Ovary (tissue), 9 donors: Measurements from ENCODE around the gene CLEC17A. TPM values are rescaled to one million over a fixed set of nuclear protein-coding genes. Genes with fewer than 3 reads are reported as not detected.
A peak's percentile ranks its signal among the peaks of the same experiment; 100 is the strongest.

Source experiments
- DNase-seq, 5 donors: peaks; one replicate each; pipeline ENCODE4 v3.0.0-alpha.2; 2019 to 2020
- H3K27ac ChIP-seq, 2 donors: fragments of 200-600 bp; one replicate each; pipeline versions ENCODE4 v1.5.1 to v1.8.0; 2019 to 2022
- H3K27me3 ChIP-seq: fragments of 200-600 bp; one replicate; pipeline ENCODE4 v1.8.0; 2022
- H3K36me3 ChIP-seq: fragments of 200-600 bp; sonication (generic); one replicate; pipeline ENCODE4 v1.5.1; 2019
- H3K4me1 ChIP-seq: one replicate; pipeline ENCODE4 v1.8.1; 2013; ENCODE audit warnings: mild to moderate bottlenecking, moderate library complexity; ENCODE audit not compliant: insufficient read depth
- H3K4me3 ChIP-seq: fragments of 200-600 bp; sonication (generic); one replicate; pipeline ENCODE4 v1.5.1; 2017
- H3K9me3 ChIP-seq, 2 donors: fragments of 200-600 bp in 1 of 2; sonication (generic) in 1 of 2; one replicate each; pipeline versions ENCODE4 v1.5.1 to v1.8.1; 2013 to 2019; ENCODE audit warnings: mild to moderate bottlenecking in 1 of 2, moderate library complexity in 1 of 2
- EP300 ChIP-seq: sonication (generic); formaldehyde crosslinking; IDR thresholded peaks from one replicate; pipeline ENCODE4 v1.6.1; 2017; ENCODE audit warnings: antibody characterized with exemption
- POLR2A ChIP-seq: fragments of 450-650 bp; IDR thresholded peaks from one replicate; pipeline ENCODE4 v1.6.1; 2017; ENCODE audit warnings: antibody characterized with exemption, mild to moderate bottlenecking, moderate library complexity
- WGBS, 3 donors: extraction: QIAGEN DNeasy Blood & Tissue Kit in 1 of 3; methylation state at CpG; one replicate each; pipeline versions ENCODE4 v1.1.5 to v1.1.7; 2013 to 2017; 5-methylcytosine and 5-hydroxymethylcytosine counted together
- intact Hi-C, 4 donors: fragments of 100-400 bp; cut with DNase I; formaldehyde crosslinking; loops; one replicate each; pipeline versions ENCODE4 v1.11.0 to v1.15.1; 2022 to 2023
- polyA plus RNA-seq, 2 donors: library from polyadenylated mRNA; stranded (reverse); fragments of 200-250 nt in 1 of 2; fragments of 350-450 nt in 1 of 2; fragmentation: Illumina TruSeq in 1 of 2; extraction: RNeasy Lipid Tissue Mini Kit (QIAGEN cat#74804) in 1 of 2; gene quantifications; one replicate each; pipeline ENCODE4 v1.2.3, GENCODE V29; 2013 to 2014
- total RNA-seq, 7 donors: library from RNA; depleted of rRNA in 2 of 7; stranded (reverse); fragments of >200 nt in 2 of 7; fragmentation: NEBNext Ultra II Directional in 3 of 7; extraction: Animal tissue kit (Norgen Biotek cat#: 25700) in 3 of 7; gene quantifications; one replicate each; pipeline versions ENCODE4 v1.1.0 to v1.2.4, GENCODE V29; 2016 to 2023
- TF ChIP-seq, protein P1 (sequence below), 3 donors: fragments of 450-650 bp in 2 of 3; fragments of 200-600 bp in 1 of 3; IDR thresholded peaks; one replicate each; pipeline versions ENCODE4 v1.5.1 to v1.8.0; 2016 to 2022; ENCODE audit warnings: antibody characterized with exemption in 3 of 3, mild to moderate bottlenecking in 1 of 3
- donor health status: DM: no; HTN: no; CAD: no; lungs with moderate emphysema.
- donor health status: DM: no; HTN: no; CAD: no.
- donor health status: Bipolar disorder and iron deficiency.
- donor health status: DM: yes; HTN: yes; CAD: no.
- donor health status: DM: no; HTN: no; CAD: no.
- donor health status: DM: yes; HTN: yes; CAD: no.

Gene CLEC17A
- total and polyA plus RNA-seq, 9 donors = 0.12 to 0.20 (median 0.20) TPM; not detected in 6

DNA sequence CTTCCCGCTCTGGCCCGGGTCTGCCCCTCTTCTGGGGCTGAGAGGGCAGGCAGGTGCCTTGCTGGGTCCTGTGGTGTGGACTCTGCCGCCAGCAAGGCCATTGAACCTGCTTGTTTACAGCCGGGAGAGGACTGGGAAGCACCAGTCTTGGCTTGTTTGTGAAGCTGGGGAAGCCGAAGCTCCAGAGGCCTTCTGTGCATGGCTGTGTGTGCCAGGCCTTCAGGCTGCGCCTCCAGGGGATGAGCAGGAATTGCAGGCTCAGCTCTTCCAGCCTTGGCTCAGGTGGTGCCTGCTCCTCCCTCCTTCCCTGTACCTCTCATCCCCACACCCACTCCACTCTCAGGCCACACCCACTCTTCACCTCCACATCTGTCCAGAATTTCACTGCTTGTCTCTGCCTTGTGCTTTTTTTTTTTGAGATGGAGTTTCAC is 28.5 kb upstream of the CLEC17A start:
- no peak overlapping the region for H3K4me3 ChIP-seq
- no peak overlapping the region for H3K27ac ChIP-seq
- no peaks in the 10 kb centered on the region for H3K9me3 ChIP-seq
- TF ChIP-seq, protein P1, sequence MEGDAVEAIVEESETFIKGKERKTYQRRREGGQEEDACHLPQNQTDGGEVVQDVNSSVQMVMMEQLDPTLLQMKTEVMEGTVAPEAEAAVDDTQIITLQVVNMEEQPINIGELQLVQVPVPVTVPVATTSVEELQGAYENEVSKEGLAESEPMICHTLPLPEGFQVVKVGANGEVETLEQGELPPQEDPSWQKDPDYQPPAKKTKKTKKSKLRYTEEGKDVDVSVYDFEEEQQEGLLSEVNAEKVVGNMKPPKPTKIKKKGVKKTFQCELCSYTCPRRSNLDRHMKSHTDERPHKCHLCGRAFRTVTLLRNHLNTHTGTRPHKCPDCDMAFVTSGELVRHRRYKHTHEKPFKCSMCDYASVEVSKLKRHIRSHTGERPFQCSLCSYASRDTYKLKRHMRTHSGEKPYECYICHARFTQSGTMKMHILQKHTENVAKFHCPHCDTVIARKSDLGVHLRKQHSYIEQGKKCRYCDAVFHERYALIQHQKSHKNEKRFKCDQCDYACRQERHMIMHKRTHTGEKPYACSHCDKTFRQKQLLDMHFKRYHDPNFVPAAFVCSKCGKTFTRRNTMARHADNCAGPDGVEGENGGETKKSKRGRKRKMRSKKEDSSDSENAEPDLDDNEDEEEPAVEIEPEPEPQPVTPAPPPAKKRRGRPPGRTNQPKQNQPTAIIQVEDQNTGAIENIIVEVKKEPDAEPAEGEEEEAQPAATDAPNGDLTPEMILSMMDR (IDR thresholded peaks at IDR 0.05) = no peak
- TF ChIP-seq EP300 (no peak), POLR2A (no peak)
- H3K27me3 ChIP-seq = no peaks in the 10 kb centered on the region
- no peak for DNase-seq
- 52 to 89% (median 60%) methylated on average over 4 to 6 of the region's 6 CpGs for WGBS, 3 donors
- intact Hi-C loops = no loop called here
- no peaks in the 10 kb centered on the region for H3K36me3 ChIP-seq
- peaks cover 9% of the 10 kb centered on the region for H3K4me1 ChIP-seq

DNA sequence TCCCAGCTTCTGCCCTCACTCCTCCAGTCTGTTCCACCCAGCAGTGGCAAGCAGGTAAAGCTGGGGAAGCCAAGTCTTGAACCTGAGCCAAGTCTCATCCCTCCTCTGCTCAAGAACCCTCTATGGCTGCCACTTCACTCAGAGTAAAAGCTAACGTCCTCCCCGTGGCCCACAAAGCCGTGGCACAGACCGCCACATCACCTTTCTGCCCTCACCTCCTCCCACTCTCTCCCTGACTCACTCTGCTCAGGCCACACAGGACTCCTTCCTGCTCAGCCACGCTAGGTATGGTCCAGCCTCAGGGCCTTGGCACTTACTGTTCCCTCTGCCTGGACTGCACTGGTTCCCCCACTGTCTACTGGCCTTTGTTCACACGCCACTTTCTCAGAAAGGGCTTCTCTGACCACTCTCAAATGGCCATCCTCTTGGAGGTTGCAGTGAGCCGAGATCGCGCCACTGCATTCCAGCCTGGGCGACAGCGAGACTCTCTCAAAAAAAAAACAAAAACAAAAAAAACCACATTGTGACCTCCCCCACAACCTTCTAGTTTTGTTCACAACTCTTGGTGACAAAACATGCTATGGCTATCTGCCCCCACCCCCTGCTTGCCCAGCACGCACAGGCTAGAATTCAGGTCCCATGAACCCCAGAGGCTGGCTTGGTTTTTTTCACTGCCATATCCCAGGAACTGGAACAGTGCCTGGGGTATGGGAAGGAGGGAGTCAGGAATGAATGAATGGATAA is 26.8 kb upstream of the CLEC17A start:
- Histone ChIP-seq H3K4me1 (peaks cover 9% of the 10 kb centered on the region), H3K4me3 (no peak overlapping the region)
- WGBS, 3 donors = 43 to 70% (median 51%) methylated on average over 12 of the region's 12 CpGs

DNA sequence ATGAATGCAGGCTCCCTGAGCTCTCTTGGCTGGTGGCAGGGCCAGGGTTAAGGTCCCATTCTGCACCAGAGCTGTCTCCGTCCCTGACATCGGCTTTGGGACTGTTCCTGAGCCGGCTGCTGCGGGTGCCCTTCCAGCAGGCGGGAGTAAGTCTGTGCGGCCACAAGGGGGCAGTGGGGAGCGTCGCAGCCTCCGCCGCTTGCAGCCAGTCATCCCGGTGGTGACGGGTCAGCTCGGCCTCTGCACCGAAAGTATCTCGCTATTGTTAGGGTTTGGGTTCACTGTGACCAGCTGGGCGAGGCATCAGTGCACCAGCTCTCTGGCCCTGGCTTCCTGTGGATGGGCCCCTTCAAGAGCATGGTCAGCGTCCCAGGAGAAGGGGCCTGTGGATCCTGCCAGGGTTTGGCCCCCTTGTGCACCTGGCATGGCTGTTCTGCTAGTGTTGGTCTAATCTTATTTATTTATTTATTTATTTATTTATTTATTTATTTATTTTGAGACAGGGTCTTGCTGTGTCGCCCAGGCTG is 26.2 kb upstream of the CLEC17A start:
- Histone ChIP-seq H3K27ac (no peak overlapping the region), H3K9me3 (no peaks in the 10 kb centered on the region), H3K4me1 (peaks cover 4% of the 10 kb centered on the region), H3K36me3 (no peaks in the 10 kb centered on the region), H3K4me3 (no peak overlapping the region), H3K27me3 (no peaks in the 10 kb centered on the region)
- intact Hi-C loops = no loop called here
- no peak for TF ChIP-seq POLR2A
- TF ChIP-seq, protein P1 (IDR thresholded peaks at IDR 0.05) = peak; percentile 65 to 82 (median 65)
- WGBS, 3 donors = 10 to 13% (median 13%) methylated on average over 18 of the region's 18 CpGs
- DNase-seq = peak; percentile 41 to 76 (median 65)

More for the DNA sequence above, 26.8 kb upstream of the CLEC17A start:
- Histone ChIP-seq H3K9me3 (no peaks in the 10 kb centered on the region), H3K27me3 (no peaks in the 10 kb centered on the region), H3K27ac (no peak overlapping the region), H3K36me3 (no peaks in the 10 kb centered on the region)
- DNase-seq = no peak
- TF ChIP-seq POLR2A (no peak), EP300 (no peak)
- TF ChIP-seq, protein P1 (IDR thresholded peaks at IDR 0.05) = no peak
- intact Hi-C loops = no loop called here

DNA sequence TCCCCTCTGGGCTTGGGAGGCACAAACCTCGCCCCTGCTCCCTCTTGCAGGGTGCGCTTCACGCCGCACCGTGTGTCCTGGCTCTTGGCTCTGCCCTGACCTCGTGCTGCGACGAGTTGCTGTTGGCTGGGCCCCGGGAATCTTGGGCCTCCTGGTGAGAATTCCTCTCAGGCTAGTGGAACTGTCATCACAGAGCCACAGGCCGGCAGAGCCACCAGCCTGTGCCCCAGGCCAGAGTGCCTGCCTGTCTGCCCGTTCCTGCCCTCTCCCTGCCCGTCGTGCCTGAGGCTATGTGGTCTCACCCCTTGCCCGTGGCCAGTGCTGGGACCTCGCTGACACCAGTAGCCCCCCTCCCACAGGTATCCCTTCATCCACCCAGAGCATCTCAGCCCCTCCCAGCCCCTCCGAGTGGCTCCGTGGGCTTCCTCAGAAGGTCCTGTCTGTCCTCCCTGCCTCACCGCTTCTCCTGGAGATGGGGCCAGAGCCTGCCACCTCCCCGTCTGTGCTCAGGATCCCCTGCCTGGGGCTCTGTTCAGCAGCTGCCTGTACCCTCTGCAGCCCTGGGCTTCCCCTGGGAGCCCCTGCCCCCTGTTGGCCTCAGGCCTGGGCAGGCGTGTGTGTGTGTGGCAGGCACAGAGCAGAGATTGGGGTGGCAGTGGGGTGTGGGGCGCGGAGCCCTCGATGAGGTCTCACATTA is 24.4 kb upstream of the CLEC17A start:
- intact Hi-C loops = no loop called here
- TF ChIP-seq POLR2A = no peak
- TF ChIP-seq, protein P1 (IDR thresholded peaks at IDR 0.05) = no peak
- TF ChIP-seq EP300 = no peak
- Histone ChIP-seq H3K36me3 (no peaks in the 10 kb centered on the region), H3K9me3 (no peaks in the 10 kb centered on the region), H3K27me3 (no peaks in the 10 kb centered on the region), H3K27ac (no peak overlapping the region), H3K4me3 (no peak overlapping the region), H3K4me1 (peaks cover 4% of the 10 kb centered on the region)
- 81 to 83% (median 81%) methylated on average over 23 of the region's 23 CpGs for WGBS, 3 donors
- DNase-seq = no peak
